ENCODE measurements around the gene RHOJ. TPM values are rescaled to one million over a fixed set of nuclear protein-coding genes. Genes with fewer than 3 reads are reported as not detected.

Gene RHOJ
- total and polyA plus RNA-seq, 9 of the 15 experiments (the other 6 are each of a cell fraction or from before 2014, with no cell fraction given) = not detected

GRCh38 chr14:63174760-63175191 lies 29.5 kb upstream of the RHOJ start (continued):
- no peak for TF ChIP-seq ZBTB34 (CRISPR knock-in tag; IDR thresholded peaks at IDR 0.05)
- no peak for TF ChIP-seq LEF1 (IDR thresholded peaks at IDR 0.05)
- no peak for TF ChIP-seq SAP30 (IDR thresholded peaks at IDR 0.05; ENCODE audit: borderline replicate concordance, insufficient read depth, low read depth, low read length, poor library complexity, severe bottlenecking)

- H3K9ac ChIP-seq (ENCODE audit: insufficient read depth in 1 of 2, low read depth in 2 of 2, low read length in 2 of 2) = no peak overlapping the region
- H3K27me3 ChIP-seq (ENCODE audit: control insufficient read depth in 2 of 2, insufficient read depth in 2 of 2, low read length in 2 of 2) = no peaks in the 10 kb centered on the region
- no peaks in the 10 kb centered on the region for H3K9me1 ChIP-seq (ENCODE audit: control insufficient read depth, insufficient read depth, low read length)
- H3K9me3 ChIP-seq (replicated peaks; ENCODE audit: control insufficient read depth, insufficient read depth, low read depth, low read length) = no peaks in the 10 kb centered on the region
- ATAC-seq = no peak
- no peaks in the 10 kb centered on the region for H4K20me1 ChIP-seq (replicated peaks; ENCODE audit: control insufficient read depth, insufficient read depth, low read length)
- H3K79me2 ChIP-seq (ENCODE audit: control insufficient read depth, insufficient read depth, low read length) = no peaks in the 10 kb centered on the region
- FAIRE-seq = no peak
- no peak for TF ChIP-seq C11orf30 (IDR thresholded peaks at IDR 0.05; ENCODE audit: low read depth)
- no peak for TF ChIP-seq ZBTB12 (CRISPR knock-in tag; IDR thresholded peaks at IDR 0.05)
- no peak for TF ChIP-seq PHTF2 (CRISPR knock-in tag; IDR thresholded peaks at IDR 0.05)
- no peak for TF ChIP-seq ELF4 (CRISPR knock-in tag; IDR thresholded peaks at IDR 0.05)
- no peak for TF ChIP-seq THRB (CRISPR knock-in tag; conservative IDR thresholded peaks at IDR 0.05)
- TF ChIP-seq PHF20 (IDR thresholded peaks at IDR 0.05; ENCODE audit: partially characterized antibody) = no peak
- TF ChIP-seq KLF13 (tag; IDR thresholded peaks at IDR 0.05; ENCODE audit: borderline replicate concordance, low read depth) = no peak
- TF ChIP-seq ZNF780A (CRISPR knock-in tag; IDR thresholded peaks at IDR 0.05) = no peak
- TF ChIP-seq MEF2A (IDR thresholded peaks at IDR 0.05; ENCODE audit: control insufficient read depth, low read depth, low read length) = no peak
- no peak for TF ChIP-seq TRIM24 (IDR thresholded peaks at IDR 0.05)
- no peak for TF ChIP-seq FOXO4 (CRISPR knock-in tag; IDR thresholded peaks at IDR 0.05)
- no peak for TF ChIP-seq MXD1 (CRISPR knock-in tag; IDR thresholded peaks at IDR 0.05; ENCODE audit: borderline replicate concordance, poor library complexity, severe bottlenecking)
- WGBS (ENCODE audit: insufficient coverage, low coverage, missing lambda C conversion rate) = 0% methylated on average over 2 of the region's 2 CpGs
- no peak for DNase-seq (ENCODE audit: extremely low read depth in 1 of 4, low spot score in 3 of 4)
- no peaks in the 10 kb centered on the region for H3K36me3 ChIP-seq (ENCODE audit: control insufficient read depth, insufficient read depth, low read length)
- no peak overlapping the region for H2AFZ ChIP-seq (ENCODE audit: low read depth, low read length)
- H3K4me1 ChIP-seq (replicated peaks in 1 of 2; ENCODE audit: control insufficient read depth in 2 of 2, insufficient read depth in 2 of 2, low read length in 2 of 2) = no peaks in the 10 kb centered on the region
- in situ Hi-C loops (cut with MboI) (no loop called here), intact Hi-C loops (cut with micrococcal nuclease) (no loop called here)
- POLR2A ChIA-PET = no interaction called here
- no peak overlapping the region for H3K4me3 ChIP-seq
- H3K4me2 ChIP-seq (ENCODE audit: insufficient read depth, low read length) = no peak overlapping the region
- BruUV-seq (replicated peaks) = no TSS peak
- CTCF ChIA-PET (ENCODE audit: low intra/inter-chr PET ratio) = interaction anchor here (1.3 kb wide), 1 partner anchor 102 kb away, joined by 3 read pairs; no protein-coding TSS in a partner anchor
- H3K27ac ChIP-seq (ENCODE audit: extremely low read depth, low read depth, low read length) = no peak overlapping the region
Measured at GRCh38 chr14:63175531-63175930, 28.7 kb upstream of the RHOJ start.
